ENCODE data around the gene CDA. TPM values are rescaled to one million over a fixed set of nuclear protein-coding genes. Genes with fewer than 3 reads are reported as not detected.

Gene CDA
- total RNA-seq, 4 donors from 2014 or later: 0.56 to 3.5 (median 1.5) TPM

- intact Hi-C loops (cut with DNase I): no loop called here
- H3K36me3 ChIP-seq: no peaks in the 10 kb centered on the region
- no peaks in the 10 kb centered on the region for H3K4me1 ChIP-seq
- H3K27me3 ChIP-seq: no peaks in the 10 kb centered on the region
- 76 to 85% methylated on average over 1 of the region's 1 CpG for WGBS, 2 donors
- H3K4me3 ChIP-seq (replicated peaks in 1 of 3): no peak overlapping the region
- no peak for DNase-seq
- H3K9me3 ChIP-seq: no peaks in the 10 kb centered on the region
- H3K27ac ChIP-seq: no peak overlapping the region
- TF ChIP-seq CTCF (IDR thresholded peaks at IDR 0.05) (no peak), POLR2A (IDR thresholded peaks at IDR 0.05) (no peak)
Observed at GRCh38 chr1:20624709-20625108, 35.8 kb downstream of the CDA start.

- Histone ChIP-seq H3K4me1 (no peaks in the 10 kb centered on the region), H3K4me3 (replicated peaks in 1 of 3) (no peak overlapping the region), H3K27ac (no peak overlapping the region), H3K9me3 (no peaks in the 10 kb centered on the region), H3K36me3 (no peaks in the 10 kb centered on the region), H3K27me3 (no peaks in the 10 kb centered on the region)
- intact Hi-C loops (cut with DNase I): no loop called here
- no peak for DNase-seq
- TF ChIP-seq POLR2A (IDR thresholded peaks at IDR 0.05) (no peak), CTCF (IDR thresholded peaks at IDR 0.05) (no peak)
- 62 to 79% methylated on average over 3 of the region's 3 CpGs for WGBS, 2 donors
Observed at GRCh38 chr1:20625176-20626097, 36.5 kb downstream of the CDA start.

GRCh38 chr1:20626098-20626427 lies 37.2 kb downstream of the CDA start:
- no peak overlapping the region for H3K4me3 ChIP-seq (replicated peaks in 1 of 3)
- DNase-seq: no peak
- H3K27me3 ChIP-seq: no peaks in the 10 kb centered on the region
- TF ChIP-seq CTCF (IDR thresholded peaks at IDR 0.05) (no peak), POLR2A (IDR thresholded peaks at IDR 0.05) (no peak)
- H3K27ac ChIP-seq: no peak overlapping the region
- intact Hi-C loops (cut with DNase I): no loop called here
- no peaks in the 10 kb centered on the region for H3K9me3 ChIP-seq
- H3K36me3 ChIP-seq: no peaks in the 10 kb centered on the region
- no peaks in the 10 kb centered on the region for H3K4me1 ChIP-seq
- 59 to 74% methylated on average over 1 of the region's 1 CpG for WGBS, 2 donors

- no peak for DNase-seq
- intact Hi-C loops (cut with DNase I): no loop called here
- no peaks in the 10 kb centered on the region for H3K27me3 ChIP-seq
- H3K36me3 ChIP-seq: no peaks in the 10 kb centered on the region
- 50 to 70% methylated on average over 1 of the region's 1 CpG for WGBS, 2 donors
- TF ChIP-seq POLR2A (IDR thresholded peaks at IDR 0.05) (no peak), CTCF (IDR thresholded peaks at IDR 0.05) (no peak)
- H3K4me1 ChIP-seq: no peaks in the 10 kb centered on the region
- no peaks in the 10 kb centered on the region for H3K9me3 ChIP-seq
- H3K27ac ChIP-seq: no peak overlapping the region
- no peak overlapping the region for H3K4me3 ChIP-seq (replicated peaks in 1 of 3)
Observed at GRCh38 chr1:20626524-20626923, 37.6 kb downstream of the CDA start.

- intact Hi-C loops (cut with DNase I): no loop called here
- H3K27me3 ChIP-seq: no peaks in the 10 kb centered on the region
- 19 to 20% methylated on average over 4 of the region's 4 CpGs for whole genome bisulfite sequencing, 2 donors
Observed at GRCh38 chr1:20630729-20631128, 41.8 kb downstream of the CDA start.

More at GRCh38 chr1:20630729-20631128, 41.8 kb downstream of the CDA start:
- Histone ChIP-seq H3K36me3 (no peaks in the 10 kb centered on the region), H3K4me1 (peaks cover 8 to 11% of the 10 kb centered on the region in 2 donors), H3K4me3 (replicated peaks in 1 of 3) (no peak overlapping the region), H3K27ac (no peak overlapping the region), H3K9me3 (no peaks in the 10 kb centered on the region)
- DNase-seq: no peak
- no peak for TF ChIP-seq CTCF (IDR thresholded peaks at IDR 0.05)

Measured in thyroid gland (tissue), 4 donors.